Sigmoid colon (tissue), 7 donors: ENCODE results near the gene NUMA1. TPM values are rescaled to one million over a fixed set of nuclear protein-coding genes. Genes with fewer than 3 reads are reported as not detected.
A peak's percentile ranks its signal among the peaks of the same experiment; 100 is the strongest.

Experiments
- DNase-seq: peaks from one replicate; pipeline ENCODE4 v3.0.0-alpha.2; 2019
- H3K27ac ChIP-seq, 4 donors: fragments of 200-600 bp; sonication (generic); one replicate each; pipeline ENCODE4 v1.5.1; 2016 to 2019; ENCODE audit warnings: mild to moderate bottlenecking in 1 of 4
- H3K27me3 ChIP-seq, 3 donors: fragments of 200-600 bp; sonication (generic); one replicate each; pipeline ENCODE4 v1.5.1; 2019; ENCODE audit warnings: mild to moderate bottlenecking in 1 of 3
- H3K36me3 ChIP-seq, 4 donors: fragments of 200-600 bp; sonication (generic); one replicate each; pipeline ENCODE4 v1.5.1; 2016 to 2019
- H3K4me1 ChIP-seq, 4 donors: fragments of 200-600 bp; sonication (generic); one replicate each; pipeline ENCODE4 v1.5.1; 2017 to 2019
- H3K4me3 ChIP-seq, 4 donors: fragments of 200-600 bp; sonication (generic); one replicate each; pipeline ENCODE4 v1.5.1; 2017 to 2019; ENCODE audit warnings: mild to moderate bottlenecking in 2 of 4, moderate library complexity in 1 of 4
- H3K9me3 ChIP-seq, 4 donors: fragments of 200-600 bp in 3 of 4; sonication (generic) in 3 of 4; one replicate each; pipeline versions ENCODE4 v1.5.1 to v1.6.1; 2013 to 2019
- EP300 ChIP-seq, 4 donors: sonication (generic); formaldehyde crosslinking; IDR thresholded peaks; one replicate each; pipeline ENCODE4 v1.6.1; 2017; ENCODE audit warnings: antibody characterized with exemption in 4 of 4
- POLR2A ChIP-seq, 2 donors: fragments of 450-650 bp; IDR thresholded peaks; one replicate each; pipeline ENCODE4 v1.6.1; 2016; ENCODE audit warnings: antibody characterized with exemption in 2 of 2, mild to moderate bottlenecking in 2 of 2, moderate library complexity in 2 of 2
- POLR2AphosphoS5 ChIP-seq, 4 donors: sonication (generic); formaldehyde crosslinking; IDR thresholded peaks; one replicate each; pipeline ENCODE4 v1.6.1; 2017; ENCODE audit warnings: antibody characterized with exemption in 4 of 4
- WGBS, 2 donors: extraction: QIAGEN DNeasy Blood & Tissue Kit; methylation state at CpG; one replicate each; pipeline ENCODE4 v1.1.7; 2013; 5-methylcytosine and 5-hydroxymethylcytosine counted together
- intact Hi-C: fragments of 100-400 bp; cut with DNase I; formaldehyde crosslinking; loops from one replicate; pipeline ENCODE4 v1.15.1; 2023
- polyA plus RNA-seq, 3 donors: library from polyadenylated mRNA; stranded (reverse); fragments of 200-250 nt; gene quantifications; one replicate each; pipeline ENCODE4 v1.2.3, GENCODE V29; 2013
- total RNA-seq, 4 donors: library from RNA; depleted of rRNA; stranded (reverse); fragments of >200 nt; gene quantifications; one replicate each; pipeline ENCODE4 v1.1.0, GENCODE V29; 2016
- TF ChIP-seq, protein P1 (sequence below), 4 experiments: fragments of 450-650 bp in 3 of 4; fragments of 200-600 bp in 1 of 4; IDR thresholded peaks; one replicate each; pipeline ENCODE4 v1.5.1; 2016 to 2019; ENCODE audit warnings: antibody characterized with exemption in 4 of 4, mild to moderate bottlenecking in 3 of 4, moderate library complexity in 2 of 4
- donor health status: healthy with polysubstance abuse.
- donor health status: Bipolar disorder and iron deficiency.
- donor health status: healthy.

NUMA1 gene
- total and polyA plus RNA-seq, 7 donors, result 99.1 to 343 (median 249) TPM

DNA sequence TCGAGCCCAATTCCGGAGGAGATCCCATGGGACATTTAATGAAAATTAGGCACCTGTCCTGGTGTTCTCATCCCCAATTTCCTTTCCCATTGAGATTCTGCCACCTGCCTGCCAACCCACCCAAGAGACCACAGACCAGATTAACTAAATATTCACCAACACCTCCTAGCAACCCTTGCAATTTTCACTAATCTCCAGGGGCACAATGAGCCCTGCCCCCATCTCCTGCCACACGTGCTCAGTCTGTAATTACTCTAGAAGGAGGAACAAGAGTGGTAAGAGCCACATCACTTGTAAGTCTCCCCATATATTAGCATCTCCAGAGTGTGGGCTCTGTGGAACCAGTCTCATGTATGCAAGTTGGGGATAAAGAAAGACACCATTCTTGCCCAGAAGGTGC lies 43.7 kb downstream of the NUMA1 start:
- peaks cover 10 to 45% (median 27%) of the 10 kb centered on the region in 4 donors for H3K36me3 ChIP-seq
- TF ChIP-seq POLR2AphosphoS5 (IDR thresholded peaks at IDR 0.05) (no peak), EP300 (IDR thresholded peaks at IDR 0.05) (no peak), POLR2A (IDR thresholded peaks at IDR 0.05) (no peak)
- TF ChIP-seq, protein P1, sequence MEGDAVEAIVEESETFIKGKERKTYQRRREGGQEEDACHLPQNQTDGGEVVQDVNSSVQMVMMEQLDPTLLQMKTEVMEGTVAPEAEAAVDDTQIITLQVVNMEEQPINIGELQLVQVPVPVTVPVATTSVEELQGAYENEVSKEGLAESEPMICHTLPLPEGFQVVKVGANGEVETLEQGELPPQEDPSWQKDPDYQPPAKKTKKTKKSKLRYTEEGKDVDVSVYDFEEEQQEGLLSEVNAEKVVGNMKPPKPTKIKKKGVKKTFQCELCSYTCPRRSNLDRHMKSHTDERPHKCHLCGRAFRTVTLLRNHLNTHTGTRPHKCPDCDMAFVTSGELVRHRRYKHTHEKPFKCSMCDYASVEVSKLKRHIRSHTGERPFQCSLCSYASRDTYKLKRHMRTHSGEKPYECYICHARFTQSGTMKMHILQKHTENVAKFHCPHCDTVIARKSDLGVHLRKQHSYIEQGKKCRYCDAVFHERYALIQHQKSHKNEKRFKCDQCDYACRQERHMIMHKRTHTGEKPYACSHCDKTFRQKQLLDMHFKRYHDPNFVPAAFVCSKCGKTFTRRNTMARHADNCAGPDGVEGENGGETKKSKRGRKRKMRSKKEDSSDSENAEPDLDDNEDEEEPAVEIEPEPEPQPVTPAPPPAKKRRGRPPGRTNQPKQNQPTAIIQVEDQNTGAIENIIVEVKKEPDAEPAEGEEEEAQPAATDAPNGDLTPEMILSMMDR (IDR thresholded peaks at IDR 0.05), result no peak
- H3K9me3 ChIP-seq, result no peaks in the 10 kb centered on the region
- 64 to 65% methylated on average over 3 of the region's 3 CpGs for WGBS, 2 donors
- DNase-seq, result no peak
- H3K27ac ChIP-seq, result peak overlapping the region in 3 of 4 donors; percentile 18 to 97 (median 97)
- peaks cover 0 to 79% (median 69%) of the 10 kb centered on the region in 4 donors for H3K4me1 ChIP-seq
- no peaks in the 10 kb centered on the region for H3K27me3 ChIP-seq
- intact Hi-C loops, result loop anchor here (5.0 kb wide), 1 partner anchor 186 kb away; the partner anchor contains the start of gene INPPL1
- H3K4me3 ChIP-seq, result no peak overlapping the region

DNA sequence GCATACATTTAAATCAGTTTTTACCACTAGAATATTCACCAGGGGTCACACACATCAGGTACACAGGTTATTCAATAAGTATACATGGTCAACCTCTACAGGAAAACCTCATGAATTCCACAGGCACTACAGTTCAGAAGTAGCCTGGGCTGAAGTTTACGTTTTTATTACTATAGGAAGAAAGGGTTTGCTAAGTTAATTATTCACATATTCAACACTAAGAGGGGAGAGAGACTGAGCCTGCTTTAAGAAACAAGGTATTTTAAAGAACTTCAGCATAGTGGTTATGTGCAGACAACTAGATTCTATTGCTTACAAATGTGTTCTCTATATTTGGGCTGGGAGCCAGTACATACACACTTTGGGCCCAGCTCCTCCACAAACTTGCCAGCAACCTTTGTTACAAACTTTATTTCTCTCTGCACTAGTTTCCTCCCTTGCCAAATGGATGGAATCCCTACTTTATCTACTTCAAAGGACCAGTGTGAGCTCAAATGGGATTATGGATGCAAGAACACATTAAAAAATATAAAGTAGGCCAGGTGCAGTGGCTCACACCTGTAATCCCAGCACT lies 49.8 kb downstream of the NUMA1 start:
- peaks cover 14 to 97% (median 50%) of the 10 kb centered on the region in 4 donors for H3K36me3 ChIP-seq
- peak overlapping the region in 3 of 4 donors; percentile 9 to 24 (median 11) for H3K27ac ChIP-seq
- H3K4me3 ChIP-seq, result no peak overlapping the region
- 9 to 46% methylated on average over 1 of the region's 1 CpG for WGBS, 2 donors
- H3K9me3 ChIP-seq, result no peaks in the 10 kb centered on the region
- no peaks in the 10 kb centered on the region for H3K27me3 ChIP-seq
- H3K4me1 ChIP-seq, result peaks cover 0 to 99% (median 81%) of the 10 kb centered on the region in 4 donors
- intact Hi-C loops, result no loop called here
- no peak for TF ChIP-seq POLR2AphosphoS5 (IDR thresholded peaks at IDR 0.05)
- no peak for TF ChIP-seq POLR2A (IDR thresholded peaks at IDR 0.05)
- TF ChIP-seq EP300 (IDR thresholded peaks at IDR 0.05), result no peak
- TF ChIP-seq, protein P1 (IDR thresholded peaks at IDR 0.05), result no peak
- no peak for DNase-seq

DNA sequence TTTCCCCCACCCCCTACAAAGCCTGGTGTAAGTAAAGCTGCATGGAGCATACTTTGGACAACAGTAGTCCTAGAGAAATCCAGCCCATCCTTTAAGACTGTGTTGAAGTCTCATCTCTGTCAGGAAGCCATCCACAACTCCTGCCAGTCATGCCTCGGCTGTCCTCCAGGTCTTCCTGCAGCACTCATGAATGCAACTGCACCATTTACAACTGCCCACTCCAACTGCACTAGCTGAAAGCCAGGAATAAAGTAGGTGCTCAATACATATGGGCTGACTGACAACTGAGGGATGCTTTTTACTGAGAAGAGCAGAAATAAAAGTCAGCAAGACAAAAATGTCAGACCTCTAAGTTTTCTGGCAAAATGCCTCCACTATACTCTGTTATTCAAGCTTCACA lies 54.3 kb downstream of the NUMA1 start:
- 59 to 78% methylated on average over 1 of the region's 1 CpG for WGBS, 2 donors
- H3K36me3 ChIP-seq, result peaks cover 33 to 93% (median 58%) of the 10 kb centered on the region in 4 donors
- intact Hi-C loops, result loop anchor here (5.0 kb wide), 1 partner anchor 121 kb away; no protein-coding TSS in a partner anchor
- no peaks in the 10 kb centered on the region for H3K9me3 ChIP-seq
- TF ChIP-seq EP300 (IDR thresholded peaks at IDR 0.05) (no peak), POLR2A (IDR thresholded peaks at IDR 0.05) (no peak), POLR2AphosphoS5 (IDR thresholded peaks at IDR 0.05) (no peak)
- TF ChIP-seq, protein P1 (IDR thresholded peaks at IDR 0.05), result no peak
- peaks cover 0 to 75% (median 61%) of the 10 kb centered on the region in 4 donors for H3K4me1 ChIP-seq
- H3K27me3 ChIP-seq, result no peaks in the 10 kb centered on the region
- peak overlapping the region; percentile 71 to 83 (median 73) for H3K27ac ChIP-seq
- no peak for DNase-seq
- no peak overlapping the region for H3K4me3 ChIP-seq

DNA sequence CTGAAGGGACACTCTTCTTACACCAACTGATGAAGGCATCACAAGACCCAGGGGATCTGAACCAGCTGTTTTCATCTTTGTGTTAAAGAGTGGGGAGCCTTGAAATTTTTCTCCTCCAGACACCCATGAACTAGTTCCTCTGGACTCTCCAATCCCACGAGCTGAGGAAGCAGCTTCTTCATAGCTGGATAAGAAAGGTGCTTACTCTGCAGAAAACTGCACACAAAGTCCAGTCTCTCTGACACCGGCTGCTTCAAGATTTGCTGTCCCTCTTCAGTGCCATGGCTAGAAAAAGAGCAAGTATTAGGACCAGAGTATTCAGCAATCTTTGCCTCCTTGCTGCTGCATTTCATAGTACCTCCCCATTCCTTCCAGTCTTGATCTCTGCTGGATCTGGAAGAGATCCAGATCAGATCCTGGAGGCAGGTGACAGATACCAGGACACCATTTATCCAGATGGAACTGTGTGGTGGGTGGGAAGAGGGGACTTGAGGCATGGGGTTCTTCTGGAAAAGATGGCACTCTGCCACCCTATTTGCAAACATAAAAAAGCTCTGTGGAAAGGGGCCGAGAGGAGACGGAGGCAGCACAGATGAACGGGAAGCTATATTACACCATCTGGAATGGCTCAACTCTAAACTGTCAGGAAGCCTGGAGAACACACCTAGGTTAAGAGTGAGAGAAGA lies 56.1 kb downstream of the NUMA1 start:
- TF ChIP-seq, protein P1 (IDR thresholded peaks at IDR 0.05), result no peak
- TF ChIP-seq POLR2AphosphoS5 (IDR thresholded peaks at IDR 0.05), result peak in 1 of 4 donors; percentile 9
- peak; percentile 54 for DNase-seq
- H3K36me3 ChIP-seq, result peaks cover 48 to 95% (median 75%) of the 10 kb centered on the region in 4 donors
- peaks cover 0 to 56% (median 46%) of the 10 kb centered on the region in 4 donors for H3K4me1 ChIP-seq
- H3K4me3 ChIP-seq, result no peak overlapping the region
- H3K27me3 ChIP-seq, result no peaks in the 10 kb centered on the region
- no peaks in the 10 kb centered on the region for H3K9me3 ChIP-seq
- 55 to 56% methylated on average over 5 of the region's 5 CpGs for WGBS, 2 donors
- intact Hi-C loops, result loop anchor here (2.0 kb wide), 1 partner anchor 57 kb away; the partner anchor contains the start of genes LRRC51 and NUMA1
- peak overlapping the region; percentile 71 to 83 (median 73) for H3K27ac ChIP-seq
